GM10847 (cell line): ENCODE results near the gene CPN1.

Source experiments
- POLR2A ChIP-seq: IDR thresholded peaks from 2 replicates; pipeline ENCODE4 v1.6.1; 2011; ENCODE audit not compliant: insufficient read length; ENCODE audit errors: extremely low read depth

CPN1 gene

DNA sequence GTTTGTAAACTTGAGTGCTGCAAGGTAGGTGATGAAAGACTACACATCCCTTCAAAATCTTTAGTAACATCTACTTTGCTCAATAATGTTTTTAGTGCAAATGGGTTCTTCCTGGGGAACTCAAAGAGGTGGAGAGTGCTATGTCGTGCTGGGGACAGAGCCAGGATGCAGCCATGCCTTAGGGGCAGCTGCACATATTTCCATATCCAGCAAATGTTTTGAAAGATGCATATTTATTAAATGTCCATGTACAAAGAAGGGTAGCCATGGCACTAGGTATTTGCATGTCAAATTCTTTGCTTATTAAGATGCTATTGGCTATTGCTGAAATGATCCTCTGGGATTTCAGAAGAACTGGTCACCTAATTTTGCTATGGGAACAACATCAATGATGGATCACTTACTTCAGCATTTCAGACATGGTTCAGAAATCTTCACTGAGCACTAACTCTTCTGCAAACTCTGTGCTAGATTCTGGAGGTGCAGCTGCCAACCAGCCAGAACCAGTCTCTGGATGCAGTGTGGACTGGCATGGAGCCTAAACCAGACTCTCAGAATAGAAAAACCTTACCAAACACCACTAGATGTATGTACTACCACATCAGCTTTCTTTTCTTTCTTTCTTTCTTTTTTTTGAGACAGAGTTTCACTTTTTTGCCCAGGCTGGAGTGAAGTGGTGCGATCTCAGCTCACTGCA, 40.2 kb downstream of the CPN1 start:
- TF ChIP-seq POLR2A: no peak

- no peak for TF ChIP-seq POLR2A
These were observed 43.1 kb downstream of the CPN1 start for GRCh38 chr10:100038561-100039071.

GRCh38 chr10:100037758-100038315, 43.8 kb downstream of the CPN1 start:
- TF ChIP-seq POLR2A: no peak

DNA sequence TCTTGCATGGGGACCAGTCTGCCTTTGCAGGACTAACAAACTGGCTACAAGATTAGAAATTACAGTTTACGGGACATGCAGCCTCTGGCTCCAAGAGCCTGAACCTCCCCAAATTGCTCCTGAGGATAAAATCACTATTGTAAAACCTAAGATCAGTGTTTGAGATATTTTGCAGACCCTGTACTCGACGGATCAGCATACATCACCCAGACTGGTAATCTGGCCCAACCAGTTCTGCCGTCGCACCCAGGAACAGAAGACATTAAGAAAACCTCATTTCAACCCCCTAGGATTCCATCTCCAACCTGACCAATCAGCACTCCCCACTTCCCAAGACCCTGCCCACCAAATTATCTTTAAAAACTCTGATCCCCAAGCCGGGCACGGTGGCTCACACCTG, 44.8 kb downstream of the CPN1 start:
- no peak for TF ChIP-seq POLR2A

DNA sequence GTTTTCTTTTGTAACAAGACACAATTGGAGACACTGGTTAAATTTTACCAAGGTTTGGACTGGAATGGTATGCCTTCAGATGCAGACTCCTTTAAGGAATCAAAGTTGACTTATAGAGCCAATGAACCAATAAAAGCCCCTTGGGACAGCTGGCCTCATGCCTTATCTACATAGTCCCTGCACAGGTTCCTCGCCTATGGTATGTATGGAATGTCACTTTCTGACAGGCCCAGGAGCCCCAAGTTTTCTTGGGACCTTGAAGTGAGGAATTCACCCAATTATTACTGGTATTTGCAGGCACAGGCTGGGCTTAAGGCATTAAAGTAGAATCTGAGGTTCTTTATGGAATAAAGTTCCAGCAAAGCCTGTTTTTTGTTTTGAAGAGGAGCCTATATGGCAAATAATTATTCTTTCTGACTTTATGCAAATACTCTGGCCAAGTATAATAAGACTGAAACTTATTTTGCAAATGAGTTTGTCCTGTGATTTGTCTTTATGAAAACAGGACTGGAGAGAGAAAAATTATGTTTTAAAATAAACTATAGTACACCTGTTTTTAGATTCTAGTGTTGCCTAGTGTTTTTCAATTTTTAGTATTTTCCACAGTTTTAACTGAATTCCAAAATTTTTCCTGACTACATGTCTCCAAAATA, 47.8 kb downstream of the CPN1 start:
- no peak for TF ChIP-seq POLR2A

GRCh38 chr10:100027416-100027815, 54.3 kb downstream of the CPN1 start:
- TF ChIP-seq POLR2A: no peak

GRCh38 chr10:100025576-100025975, 56.1 kb downstream of the CPN1 start:
- no peak for TF ChIP-seq POLR2A

GRCh38 chr10:100024748-100025147, 56.9 kb downstream of the CPN1 start:
- no peak for TF ChIP-seq POLR2A

DNA sequence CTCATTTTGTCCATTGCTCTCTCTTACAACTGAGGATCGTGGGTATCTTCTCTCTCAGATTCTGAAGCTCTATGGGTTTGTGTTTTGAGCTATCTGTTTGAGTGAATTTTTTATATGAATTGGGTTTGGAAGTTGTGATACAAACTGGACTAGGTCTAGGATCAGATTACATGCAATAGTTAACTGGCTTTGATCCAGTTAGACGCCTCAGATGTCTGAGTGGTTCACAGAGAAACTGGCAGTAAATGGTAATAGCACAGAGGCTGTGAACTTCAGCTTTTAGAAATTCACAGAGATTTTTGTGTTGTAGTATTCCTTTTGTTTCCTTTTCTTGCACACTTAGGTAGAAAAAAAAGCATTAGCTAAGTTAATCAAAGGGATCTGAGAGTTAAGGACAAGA, 59.3 kb downstream of the CPN1 start:
- TF ChIP-seq POLR2A: no peak

DNA sequence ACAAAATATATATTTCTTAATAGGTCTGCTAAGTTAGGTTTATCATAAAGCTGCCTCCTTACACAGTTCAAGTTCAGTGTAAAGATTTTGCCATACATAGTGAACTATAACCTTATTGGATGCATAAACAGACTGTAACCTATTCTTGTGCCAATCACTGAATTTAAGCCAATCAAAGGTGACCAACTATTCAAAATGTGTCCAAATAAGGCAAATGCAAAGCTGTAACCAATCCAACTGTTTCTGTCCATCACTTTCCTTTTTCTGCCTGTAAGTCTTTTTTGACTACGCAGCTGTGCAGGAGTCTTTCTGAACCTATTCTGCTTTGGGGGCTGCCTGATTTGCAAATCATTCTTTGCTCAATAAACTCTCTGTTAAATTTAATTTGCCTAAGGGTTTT, 60.3 kb downstream of the CPN1 start:
- TF ChIP-seq POLR2A: no peak

DNA sequence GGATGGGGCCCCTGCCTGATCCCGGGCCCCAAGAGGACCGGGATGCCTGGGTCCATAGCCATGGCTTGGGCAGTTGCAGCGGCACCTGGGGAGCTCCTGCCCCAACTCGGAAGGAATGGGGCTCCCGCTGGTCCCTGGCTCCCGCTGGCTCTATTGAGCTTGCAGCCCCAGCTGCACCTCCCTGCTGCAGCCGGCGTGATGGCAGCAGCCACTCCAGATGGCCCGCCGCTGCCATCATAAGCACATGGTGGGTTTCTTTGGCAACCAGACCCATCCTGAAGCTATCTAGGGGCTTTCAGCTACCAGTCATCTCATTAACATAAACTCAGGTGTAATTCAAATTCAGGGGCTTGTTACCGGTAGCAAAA, 60.8 kb downstream of the CPN1 start:
- TF ChIP-seq POLR2A: no peak

- TF ChIP-seq POLR2A: no peak
These were observed 61.4 kb downstream of the CPN1 start for GRCh38 chr10:100020142-100020885.

GRCh38 chr10:100019787-100020141, 61.9 kb downstream of the CPN1 start:
- no peak for TF ChIP-seq POLR2A

- no peak for TF ChIP-seq POLR2A
These were observed 67.5 kb downstream of the CPN1 start for GRCh38 chr10:100014071-100014762.

DNA sequence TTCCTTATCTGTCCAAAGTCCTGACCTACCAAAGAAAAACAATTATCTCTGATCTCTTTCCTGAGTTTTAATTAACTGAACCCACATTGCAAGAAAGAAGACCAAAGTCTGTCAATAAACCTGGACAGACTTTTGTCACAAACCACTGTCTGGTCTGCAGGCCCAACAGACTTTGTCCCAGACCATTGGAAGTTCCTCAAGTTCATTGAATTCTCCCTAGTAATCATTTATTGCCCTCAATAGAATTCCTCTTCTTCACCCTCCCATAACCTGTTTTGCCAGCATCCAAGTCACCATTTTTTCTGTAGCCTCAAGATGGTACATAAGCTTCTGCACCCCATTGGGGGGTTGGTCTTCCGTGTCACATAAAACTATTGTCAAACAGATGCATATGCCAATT, 68.0 kb downstream of the CPN1 start:
- TF ChIP-seq POLR2A: no peak
